Rectal smooth muscle tissue (tissue), 1 donor: Measurements from ENCODE around the gene SCOC.

Experiments
- H3K27ac ChIP-seq: one replicate; pipeline ENCODE4 v1.7.0; 2013; ENCODE audit warnings: low read depth, low read length, inconsistent platforms
- H3K27me3 ChIP-seq: one replicate; pipeline ENCODE4 v1.7.0; 2013; ENCODE audit warnings: low read length; ENCODE audit not compliant: control insufficient read depth, insufficient read depth
- H3K36me3 ChIP-seq: one replicate; pipeline ENCODE4 v1.7.0; 2013; ENCODE audit warnings: low read length; ENCODE audit not compliant: control insufficient read depth, insufficient read depth
- H3K4me1 ChIP-seq: one replicate; pipeline ENCODE4 v1.7.0; 2013; ENCODE audit warnings: low read length; ENCODE audit not compliant: control insufficient read depth, insufficient read depth
- H3K4me3 ChIP-seq: one replicate; pipeline ENCODE4 v1.7.0; 2013; ENCODE audit warnings: low read length
- H3K9ac ChIP-seq: one replicate; pipeline ENCODE4 v1.7.0; 2013; ENCODE audit warnings: low read length

The SCOC gene

GRCh38 chr4:140373328-140374129 is at the start of gene SCOC:
Gene SCOC, plus strand, starts transcription at chr4:140373646. Its CDS starts 5,525 bp downstream, at chr4:140379171.
- peaks cover 9% of the 10 kb centered on the region for H3K4me1 ChIP-seq
- no peaks in the 10 kb centered on the region for H3K27me3 ChIP-seq

GRCh38 chr4:140326395-140326993 is 47.0 kb upstream of the SCOC start:
- H3K4me3 ChIP-seq: no peak overlapping the region
- no peaks in the 10 kb centered on the region for H3K27me3 ChIP-seq
- no peak overlapping the region for H3K27ac ChIP-seq
- H3K9ac ChIP-seq: no peak overlapping the region
- no peaks in the 10 kb centered on the region for H3K36me3 ChIP-seq
- no peaks in the 10 kb centered on the region for H3K4me1 ChIP-seq

More at GRCh38 chr4:140373328-140374129, at the start of gene SCOC:
- Histone ChIP-seq H3K4me3 (peak within 1 kb of the TSS; percentile 88), H3K27ac (peak within 1 kb of the TSS; percentile 88), H3K9ac (peak within 1 kb of the TSS; percentile 56), H3K36me3 (no peaks in the 10 kb centered on the region)

DNA sequence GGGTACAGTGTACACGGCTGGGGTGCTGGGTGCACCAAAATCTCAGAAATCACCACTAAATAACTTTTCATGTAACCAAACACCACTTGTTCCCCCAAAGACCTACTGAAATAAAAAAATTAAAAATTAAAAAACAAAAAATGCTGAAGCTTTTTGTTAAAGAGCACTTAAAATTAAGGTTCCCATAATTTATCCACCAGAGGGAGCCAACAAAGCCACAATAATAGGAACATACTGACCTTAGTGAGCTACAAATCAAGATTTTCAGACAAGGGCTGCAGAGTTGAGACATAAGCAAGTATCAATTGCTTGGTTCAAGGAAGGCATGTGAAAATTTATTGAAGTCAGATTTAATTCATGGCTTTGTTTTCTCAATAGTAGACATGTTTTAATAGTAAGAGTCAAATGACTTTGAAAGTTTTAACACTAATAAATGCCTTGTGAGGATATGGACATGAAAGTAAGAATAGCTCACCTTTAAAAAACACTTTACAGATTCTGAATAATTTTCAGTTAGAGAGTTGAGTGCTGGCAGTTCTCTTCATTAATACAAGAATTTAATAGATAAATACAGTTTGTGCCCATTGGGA is 43.0 kb upstream of the SCOC start:
- Histone ChIP-seq H3K9ac (no peak overlapping the region), H3K36me3 (no peaks in the 10 kb centered on the region), H3K27ac (no peak overlapping the region)

GRCh38 chr4:140331245-140331644 is 42.2 kb upstream of the SCOC start:
- H3K4me1 ChIP-seq: no peaks in the 10 kb centered on the region
- no peaks in the 10 kb centered on the region for H3K27me3 ChIP-seq
- H3K9ac ChIP-seq: no peak overlapping the region
- H3K36me3 ChIP-seq: no peaks in the 10 kb centered on the region
- H3K27ac ChIP-seq: no peak overlapping the region
- H3K4me3 ChIP-seq: no peak overlapping the region

More for the DNA sequence above, 43.0 kb upstream of the SCOC start:
- Histone ChIP-seq H3K27me3 (no peaks in the 10 kb centered on the region), H3K4me3 (no peak overlapping the region), H3K4me1 (no peaks in the 10 kb centered on the region)

DNA sequence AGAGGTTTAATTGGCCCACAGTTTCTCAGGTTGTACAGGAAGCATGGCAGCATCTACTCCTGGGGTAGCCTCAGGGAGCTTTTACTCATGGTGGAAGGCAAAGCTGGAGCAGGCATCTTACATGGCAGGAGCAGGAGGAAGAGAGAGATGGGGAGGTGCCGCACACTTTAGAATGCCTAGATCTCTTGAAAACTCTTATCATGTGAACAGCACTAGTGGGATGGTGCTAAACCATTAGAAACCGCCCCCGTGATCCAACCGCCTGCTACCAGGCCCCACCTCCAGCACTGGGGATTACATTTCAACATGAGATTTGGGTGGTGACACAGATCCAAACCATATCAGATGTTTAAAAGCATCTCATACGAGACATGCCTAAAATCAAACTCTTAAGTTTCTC is 41.6 kb upstream of the SCOC start:
- Histone ChIP-seq H3K4me3 (no peak overlapping the region), H3K9ac (no peak overlapping the region), H3K4me1 (no peaks in the 10 kb centered on the region), H3K36me3 (no peaks in the 10 kb centered on the region), H3K27me3 (no peaks in the 10 kb centered on the region), H3K27ac (no peak overlapping the region)

DNA sequence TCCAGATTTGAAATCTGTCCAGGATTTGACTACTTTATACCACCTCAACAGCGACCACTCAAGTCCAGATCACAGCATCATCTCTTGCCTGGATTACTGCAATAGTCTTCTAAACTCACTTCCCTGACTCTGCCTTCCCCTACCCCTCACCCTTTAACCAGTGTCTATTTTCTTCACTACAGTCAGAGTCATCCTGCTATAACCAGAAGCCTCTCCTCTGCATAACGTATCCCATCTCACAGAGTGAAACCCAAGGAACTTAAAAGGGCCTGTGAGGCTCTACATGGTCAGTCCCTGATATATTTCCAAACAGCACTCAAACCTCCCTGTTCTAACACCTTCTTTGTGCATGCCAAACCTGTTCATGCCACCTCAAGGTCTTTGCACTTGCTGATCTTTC is 40.7 kb upstream of the SCOC start:
- H3K27ac ChIP-seq: no peak overlapping the region
- no peaks in the 10 kb centered on the region for H3K36me3 ChIP-seq
- no peaks in the 10 kb centered on the region for H3K27me3 ChIP-seq
- no peak overlapping the region for H3K4me3 ChIP-seq
- H3K9ac ChIP-seq: no peak overlapping the region
- H3K4me1 ChIP-seq: no peaks in the 10 kb centered on the region

DNA sequence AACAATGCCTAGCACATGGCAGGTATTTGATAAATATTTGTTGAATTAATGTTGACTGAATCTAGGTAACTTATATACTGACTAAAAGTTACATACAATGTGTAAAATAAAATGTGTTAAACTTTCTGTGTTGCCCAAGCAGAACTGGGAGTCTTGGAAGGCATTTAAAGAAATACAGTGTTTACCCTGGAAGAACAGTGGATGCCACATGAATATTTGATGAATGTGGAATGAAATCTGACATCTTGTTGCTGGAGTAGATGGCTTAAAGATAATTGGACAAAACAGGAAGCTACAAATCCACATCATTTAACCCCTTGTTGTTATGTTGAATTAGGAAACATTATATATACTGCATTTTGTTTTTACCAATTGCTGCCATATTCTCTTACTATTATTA is 39.9 kb upstream of the SCOC start:
- Histone ChIP-seq H3K4me3 (no peak overlapping the region), H3K9ac (no peak overlapping the region), H3K27ac (no peak overlapping the region), H3K4me1 (no peaks in the 10 kb centered on the region), H3K27me3 (no peaks in the 10 kb centered on the region), H3K36me3 (no peaks in the 10 kb centered on the region)

- H3K9ac ChIP-seq: no peak overlapping the region
- no peak overlapping the region for H3K4me3 ChIP-seq
- no peaks in the 10 kb centered on the region for H3K36me3 ChIP-seq
- H3K27me3 ChIP-seq: no peaks in the 10 kb centered on the region
- no peaks in the 10 kb centered on the region for H3K4me1 ChIP-seq
- no peak overlapping the region for H3K27ac ChIP-seq
These were observed 38.4 kb upstream of the SCOC start for GRCh38 chr4:140335076-140335475.

DNA sequence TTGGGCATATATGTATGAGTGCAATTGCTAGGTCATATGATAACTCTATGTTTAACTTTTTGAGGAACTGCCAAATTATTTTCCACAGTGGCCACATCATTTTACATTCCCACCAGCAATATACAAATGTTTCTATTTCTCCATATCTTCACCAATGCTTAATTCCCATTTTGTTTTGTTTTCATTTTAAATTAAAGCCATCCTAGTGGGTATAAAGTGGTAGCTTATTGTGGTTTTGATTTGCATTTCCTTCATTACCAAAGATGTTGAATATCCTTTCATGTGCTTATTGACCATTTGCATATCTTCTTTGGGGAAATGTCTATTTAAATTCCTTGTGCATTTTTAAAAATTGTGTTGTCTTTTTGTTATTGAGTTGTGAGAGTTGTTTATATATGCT is 36.7 kb upstream of the SCOC start:
- Histone ChIP-seq H3K27me3 (no peaks in the 10 kb centered on the region), H3K4me3 (no peak overlapping the region), H3K9ac (no peak overlapping the region), H3K36me3 (no peaks in the 10 kb centered on the region), H3K4me1 (no peaks in the 10 kb centered on the region), H3K27ac (no peak overlapping the region)

- Histone ChIP-seq H3K4me1 (no peaks in the 10 kb centered on the region), H3K9ac (no peak overlapping the region), H3K27ac (no peak overlapping the region), H3K4me3 (no peak overlapping the region), H3K36me3 (no peaks in the 10 kb centered on the region), H3K27me3 (no peaks in the 10 kb centered on the region)
These were observed 30.8 kb upstream of the SCOC start for GRCh38 chr4:140342620-140343019.

GRCh38 chr4:140343303-140343702 is 30.1 kb upstream of the SCOC start:
- H3K27ac ChIP-seq: no peak overlapping the region
- H3K4me1 ChIP-seq: no peaks in the 10 kb centered on the region
- H3K36me3 ChIP-seq: no peaks in the 10 kb centered on the region
- H3K4me3 ChIP-seq: no peak overlapping the region
- no peaks in the 10 kb centered on the region for H3K27me3 ChIP-seq
- no peak overlapping the region for H3K9ac ChIP-seq

DNA sequence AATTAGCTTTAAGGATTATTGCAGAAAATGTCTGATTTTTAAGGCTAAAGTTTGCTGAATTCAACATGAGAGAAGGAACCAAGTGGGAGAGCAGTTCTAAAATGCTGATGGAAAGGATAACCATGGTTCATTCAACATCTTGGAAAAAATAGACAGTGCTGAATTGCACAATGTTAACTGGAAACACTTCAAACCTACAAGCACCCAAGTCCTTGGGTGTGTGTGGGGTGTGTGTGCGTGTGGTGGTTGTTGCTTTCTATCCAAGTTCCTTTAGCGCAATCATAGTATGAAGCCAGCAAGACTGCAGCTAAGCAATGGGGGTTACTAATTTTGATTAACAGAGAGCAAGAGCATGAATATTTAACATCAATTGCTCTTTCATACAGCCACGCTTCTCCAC is 29.3 kb upstream of the SCOC start:
- H3K36me3 ChIP-seq: no peaks in the 10 kb centered on the region
- no peak overlapping the region for H3K4me3 ChIP-seq
- no peaks in the 10 kb centered on the region for H3K4me1 ChIP-seq
- no peaks in the 10 kb centered on the region for H3K27me3 ChIP-seq
- no peak overlapping the region for H3K9ac ChIP-seq
- H3K27ac ChIP-seq: no peak overlapping the region
